H1 (cell line): ENCODE results near the gene APOBEC3H. TPM values are rescaled to one million over a fixed set of nuclear protein-coding genes. Genes with fewer than 3 reads are reported as not detected.
"Not testable (repeated sequence)": the region's sequence is repeated elsewhere in the genome, so short reads cannot be mapped to it uniquely, and the experiment has no call there.

Experiments
- CTCF ChIA-PET: fragments of 300-600 bp; sonication (Branson Sonifier 250); formaldehyde crosslinking; loops from one replicate; lab custom pipeline; 2021; ENCODE audit not compliant: partially characterized antibody; lab: Charles Lee
- POLR2A ChIA-PET: fragments of 300-600 bp; sonication (Branson Sonifier 250); formaldehyde crosslinking; loops from one replicate; lab custom pipeline; 2021; ENCODE audit warnings: inconsistent platforms; ENCODE audit not compliant: partially characterized antibody; lab: Charles Lee
- DNase-seq, 2 experiments: peaks; one replicate each; pipeline versions ENCODE4 v3.0.0 to v3.0.0-alpha.2; 2010 to 2022; ENCODE audit warnings: low spot score in 2 of 2, low read depth in 1 of 2, mixed read lengths in 1 of 2
- FAIRE-seq: peaks from 2 replicates; lab custom pipeline; 2011; peaks lifted over from hg19 to GRCh38; lab: Jason Lieb, UNC
- H2AFZ ChIP-seq: 2 replicates; pipeline ENCODE4 v1.8.1; 2012; ENCODE audit warnings: low read length, inconsistent platforms
- H2AK5ac ChIP-seq: 2 replicates; pipeline ENCODE4 v1.6.1; 2013; ENCODE audit warnings: low read depth, low read length
- H2BK120ac ChIP-seq: replicated peaks from 2 replicates; pipeline ENCODE3; 2013; ENCODE audit warnings: low read depth, low read length, inconsistent platforms
- H2BK12ac ChIP-seq: 2 replicates; pipeline ENCODE4 v1.6.1; 2013; ENCODE audit warnings: low read depth, low read length
- H2BK15ac ChIP-seq: 2 replicates; pipeline ENCODE4 v1.6.1; 2013; ENCODE audit warnings: low read length
- H2BK20ac ChIP-seq: 2 replicates; pipeline ENCODE4 v1.6.1; 2013; ENCODE audit warnings: low read length
- H2BK5ac ChIP-seq: 2 replicates; pipeline ENCODE4 v1.6.1; 2013; ENCODE audit warnings: low read depth, low read length
- H3K14ac ChIP-seq: 2 replicates; pipeline ENCODE4 v1.6.1; 2013; ENCODE audit warnings: inconsistent platforms; ENCODE audit not compliant: insufficient read length
- H3K18ac ChIP-seq: 2 replicates; pipeline ENCODE4 v1.6.1; 2013; ENCODE audit warnings: low read length; ENCODE audit errors: extremely low read depth
- H3K23ac ChIP-seq: 2 replicates; pipeline ENCODE4 v1.6.1; 2013; ENCODE audit warnings: inconsistent platforms; ENCODE audit not compliant: insufficient read length
- H3K23me2 ChIP-seq: 2 replicates; pipeline ENCODE4 v1.6.1; 2013; ENCODE audit warnings: low read depth, low read length
- H3K27ac ChIP-seq: 2 replicates; pipeline ENCODE4 v1.6.1; 2011; ENCODE audit warnings: low read depth, low read length, inconsistent platforms
- H3K27me3 ChIP-seq, 4 experiments: replicated peaks in 1 of 4; 1 replicate in 1 of 4; 2 replicates in 3 of 4; pipeline versions ENCODE4 v1.6.1 to v1.8.1; 2011 to 2013; ENCODE audit warnings: low read length in 3 of 4, mild to moderate bottlenecking in 3 of 4, inconsistent platforms in 2 of 4, mixed read lengths in 2 of 4, moderate library complexity in 1 of 4; ENCODE audit not compliant: control insufficient read depth in 3 of 4, insufficient read depth in 3 of 4; ENCODE audit errors: extremely low read depth in 1 of 4
- H3K36me3 ChIP-seq, 4 experiments: 2 replicates each; pipeline versions ENCODE4 v1.6.1 to v1.8.1; 2011 to 2013; ENCODE audit warnings: mild to moderate bottlenecking in 4 of 4, low read length in 3 of 4, moderate library complexity in 2 of 4, control low read depth in 1 of 4, inconsistent platforms in 1 of 4; ENCODE audit not compliant: insufficient read depth in 4 of 4, control insufficient read depth in 2 of 4
- H3K4ac ChIP-seq: replicated peaks from 2 replicates; pipeline ENCODE3; 2013; ENCODE audit warnings: low read length, low read depth, mixed read lengths, inconsistent platforms; ENCODE audit not compliant: insufficient read length
- H3K4me1 ChIP-seq, 4 experiments: replicated peaks in 1 of 4; 1 replicate in 1 of 4; 2 replicates in 3 of 4; pipeline versions ENCODE4 v1.6.1 to v1.8.1; 2011 to 2013; ENCODE audit warnings: low read length in 3 of 4, inconsistent platforms in 2 of 4, mixed read lengths in 1 of 4; ENCODE audit not compliant: insufficient read depth in 4 of 4, control insufficient read depth in 3 of 4
- H3K4me2 ChIP-seq, 2 experiments: 2 replicates each; pipeline versions ENCODE4 v1.6.1 to v1.8.1; 2011 to 2013; ENCODE audit warnings: low read depth in 2 of 2, low read length in 2 of 2, control low read depth in 1 of 2, inconsistent platforms in 1 of 2, mild to moderate bottlenecking in 1 of 2; ENCODE audit not compliant: insufficient read depth in 1 of 2
- H3K4me3 ChIP-seq, 4 experiments: fragments of 200-600, 300-600 bp in 1 of 4; sonication (generic), shearing (Covaris generic), sonication (Bioruptor Twin) in 1 of 4; 2 replicates each; pipeline versions ENCODE4 v1.5.1 to v1.8.1; 2011 to 2016; ENCODE audit warnings: low read length in 4 of 4, low read depth in 3 of 4, control low read depth in 2 of 4, inconsistent platforms in 2 of 4, mild to moderate bottlenecking in 2 of 4, mixed read lengths in 1 of 4, moderate library complexity in 1 of 4; ENCODE audit not compliant: insufficient read depth in 2 of 4; ENCODE audit errors: extremely low read depth in 1 of 4
- H3K56ac ChIP-seq: replicated peaks from 2 replicates; pipeline ENCODE3; 2013; ENCODE audit warnings: low read depth, mild to moderate bottlenecking, mixed read lengths, low read length, inconsistent platforms; ENCODE audit not compliant: insufficient read length
- H3K79me1 ChIP-seq: 2 replicates; pipeline ENCODE4 v1.6.1; 2013; ENCODE audit warnings: low read depth, low read length, control low read depth
- H3K79me2 ChIP-seq, 2 experiments: 2 replicates each; pipeline versions ENCODE4 v1.6.1 to v1.8.1; 2012 to 2013; ENCODE audit warnings: low read length in 2 of 2, mild to moderate bottlenecking in 2 of 2, inconsistent platforms in 1 of 2; ENCODE audit not compliant: insufficient read depth in 2 of 2, control insufficient read depth in 1 of 2
- H3K9ac ChIP-seq, 4 experiments: replicated peaks in 1 of 4; 1 replicate in 1 of 4; 2 replicates in 3 of 4; pipeline versions ENCODE4 v1.6.1 to v1.8.1; 2011 to 2013; ENCODE audit warnings: low read depth in 3 of 4, low read length in 3 of 4, control low read depth in 2 of 4, mild to moderate bottlenecking in 2 of 4, moderate library complexity in 2 of 4, inconsistent platforms in 1 of 4; ENCODE audit errors: extremely low read depth in 1 of 4
- H3K9me3 ChIP-seq, 2 experiments: 2 replicates each; pipeline versions ENCODE4 v1.6.1 to v1.8.1; 2012 to 2013; ENCODE audit warnings: mild to moderate bottlenecking in 2 of 2, moderate library complexity in 2 of 2, control low read depth in 1 of 2, inconsistent platforms in 1 of 2, low read depth in 1 of 2, low read length in 1 of 2, mixed read lengths in 1 of 2; ENCODE audit not compliant: insufficient read depth in 2 of 2
- H4K20me1 ChIP-seq, 2 experiments: replicated peaks in 1 of 2; 2 replicates each; pipeline versions ENCODE3 to v1.8.1; 2011 to 2013; ENCODE audit warnings: inconsistent platforms in 2 of 2, low read length in 2 of 2, mild to moderate bottlenecking in 1 of 2; ENCODE audit not compliant: insufficient read depth in 2 of 2, control insufficient read depth in 1 of 2
- H4K5ac ChIP-seq: 2 replicates; pipeline ENCODE4 v1.6.1; 2013; ENCODE audit warnings: low read length, low read depth, mixed read lengths, inconsistent platforms; ENCODE audit not compliant: insufficient read length
- H4K8ac ChIP-seq: 2 replicates; pipeline ENCODE4 v1.8.0; 2013; ENCODE audit warnings: mild to moderate bottlenecking, moderate library complexity, low read length, inconsistent platforms; ENCODE audit not compliant: insufficient read depth; ENCODE audit errors: extremely low read depth
- H4K91ac ChIP-seq: replicated peaks from 2 replicates; pipeline ENCODE3; 2013; ENCODE audit warnings: low read length, mixed read lengths, inconsistent platforms; ENCODE audit not compliant: insufficient read length
- WGBS, 2 experiments: shearing (Covaris generic) in 1 of 2; methylation state at CpG; one replicate each; pipeline versions ENCODE4 v1.1.6 to v1.1.7; 2013 to 2015; ENCODE audit warnings: low lambda C conversion rate in 2 of 2, mixed read lengths in 2 of 2, inconsistent platforms in 1 of 2, low coverage in 1 of 2, missing lambda C conversion rate in 1 of 2; ENCODE audit not compliant: insufficient replicate concordance in 2 of 2, insufficient coverage in 1 of 2, insufficient read length in 1 of 2; ENCODE audit errors: extremely low coverage in 1 of 2, missing lambda C conversion rate in 1 of 2; 5-methylcytosine and 5-hydroxymethylcytosine counted together
- polyA plus RNA-seq, 7 experiments: library from polyadenylated mRNA; depleted of rRNA in 3 of 7; stranded (reverse) in 5 of 7; unstranded in 2 of 7; fragments of >200 nt in 5 of 7; fragments of 200-250 nt in 2 of 7; gene quantifications; 1 replicate in 5 of 7; 2 replicates in 1 of 7; 4 replicates in 1 of 7; pipeline versions ENCODE4 v1.2.1 to v1.2.3, GENCODE V29; 2011 to 2013; ENCODE audit warnings: missing spikeins in 2 of 7, mixed read lengths in 2 of 7
- total RNA-seq: library from RNA; stranded (reverse); fragmentation: NEBNext Ultra II Directional; extraction: Animal tissue kit (Norgen Biotek cat#: 25700); gene quantifications from 2 replicates; pipeline ENCODE4 v1.2.1, GENCODE V29; 2021

The APOBEC3H gene
- total and polyA plus RNA-seq, 2 of the 8 experiments (the other 6 are each of a cell fraction or from before 2014, with no cell fraction given): 0.47 to 0.56 TPM

DNA sequence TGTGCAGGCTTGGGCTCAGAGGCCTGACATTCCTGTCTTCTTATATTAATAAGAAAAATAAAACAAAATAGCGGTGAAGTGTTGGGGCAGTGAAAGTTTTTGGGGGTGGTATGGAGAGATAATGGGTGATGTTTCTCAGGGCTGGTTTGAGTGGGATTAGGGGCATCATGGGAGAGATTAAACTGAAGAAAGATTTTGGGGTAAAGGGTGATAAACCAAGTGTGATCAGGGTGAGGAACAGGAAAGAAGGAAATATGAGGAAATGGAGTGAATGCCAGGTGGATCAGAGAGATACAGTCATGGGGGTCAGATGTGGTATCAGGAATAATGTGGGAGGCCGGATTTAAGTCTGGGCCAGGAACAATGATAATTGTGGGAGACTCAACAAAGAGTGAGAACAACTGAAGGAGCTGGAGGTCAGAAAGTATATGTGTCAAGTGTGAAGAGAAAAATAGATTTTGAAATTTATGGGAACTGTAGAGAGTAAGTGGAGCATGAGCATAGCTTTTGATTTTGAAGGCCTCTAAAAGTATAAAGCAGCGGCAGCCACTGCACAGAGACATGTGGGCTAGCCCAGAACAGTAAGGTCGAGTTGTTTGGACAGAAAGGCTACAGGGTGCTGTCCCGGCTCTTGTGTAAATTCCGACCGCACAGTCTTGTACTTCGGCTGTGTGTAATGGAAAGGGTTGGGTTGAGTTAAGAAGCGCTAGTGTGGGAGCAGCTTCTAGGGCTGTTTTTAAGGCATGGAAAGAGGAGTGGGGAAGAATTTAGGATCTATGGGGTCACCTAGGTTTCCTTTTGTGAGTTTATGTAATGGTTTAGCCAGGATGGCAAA is 30.4 kb upstream of the APOBEC3H start:
- FAIRE-seq, H3K23ac ChIP-seq, H3K79me2 ChIP-seq, H3K36me3 ChIP-seq, H2AFZ ChIP-seq, H3K18ac ChIP-seq, H3K9me3 ChIP-seq, H3K9ac ChIP-seq, H2BK12ac ChIP-seq, DNase-seq, H2BK5ac ChIP-seq, H3K4ac ChIP-seq, H2AK5ac ChIP-seq, H3K27ac ChIP-seq, H3K27me3 ChIP-seq, H4K8ac ChIP-seq, H3K4me3 ChIP-seq, H3K4me2 ChIP-seq, H3K79me1 ChIP-seq, H3K4me1 ChIP-seq, H2BK20ac ChIP-seq, H3K56ac ChIP-seq, H4K91ac ChIP-seq, H4K20me1 ChIP-seq, H2BK120ac ChIP-seq, H4K5ac ChIP-seq, H3K14ac ChIP-seq, H3K23me2 ChIP-seq, POLR2A ChIA-PET: not testable (repeated sequence)
- 90% methylated on average over 9 of the region's 9 CpGs; no CpG with 5 or more reads in 1 of the 2 experiments for WGBS, 2 experiments
- 0 out of 2 replicates have a peak overlapping the region, but pooled peaks have one; percentile 29 for H2BK15ac ChIP-seq
- CTCF ChIA-PET: interaction anchor here (1.2 kb wide), 2 partner anchors 9 to 22 kb away, joined by 3 to 4 read pairs; no protein-coding TSS in a partner anchor
